ENCODE results near the gene CPAMD8.

DNA sequence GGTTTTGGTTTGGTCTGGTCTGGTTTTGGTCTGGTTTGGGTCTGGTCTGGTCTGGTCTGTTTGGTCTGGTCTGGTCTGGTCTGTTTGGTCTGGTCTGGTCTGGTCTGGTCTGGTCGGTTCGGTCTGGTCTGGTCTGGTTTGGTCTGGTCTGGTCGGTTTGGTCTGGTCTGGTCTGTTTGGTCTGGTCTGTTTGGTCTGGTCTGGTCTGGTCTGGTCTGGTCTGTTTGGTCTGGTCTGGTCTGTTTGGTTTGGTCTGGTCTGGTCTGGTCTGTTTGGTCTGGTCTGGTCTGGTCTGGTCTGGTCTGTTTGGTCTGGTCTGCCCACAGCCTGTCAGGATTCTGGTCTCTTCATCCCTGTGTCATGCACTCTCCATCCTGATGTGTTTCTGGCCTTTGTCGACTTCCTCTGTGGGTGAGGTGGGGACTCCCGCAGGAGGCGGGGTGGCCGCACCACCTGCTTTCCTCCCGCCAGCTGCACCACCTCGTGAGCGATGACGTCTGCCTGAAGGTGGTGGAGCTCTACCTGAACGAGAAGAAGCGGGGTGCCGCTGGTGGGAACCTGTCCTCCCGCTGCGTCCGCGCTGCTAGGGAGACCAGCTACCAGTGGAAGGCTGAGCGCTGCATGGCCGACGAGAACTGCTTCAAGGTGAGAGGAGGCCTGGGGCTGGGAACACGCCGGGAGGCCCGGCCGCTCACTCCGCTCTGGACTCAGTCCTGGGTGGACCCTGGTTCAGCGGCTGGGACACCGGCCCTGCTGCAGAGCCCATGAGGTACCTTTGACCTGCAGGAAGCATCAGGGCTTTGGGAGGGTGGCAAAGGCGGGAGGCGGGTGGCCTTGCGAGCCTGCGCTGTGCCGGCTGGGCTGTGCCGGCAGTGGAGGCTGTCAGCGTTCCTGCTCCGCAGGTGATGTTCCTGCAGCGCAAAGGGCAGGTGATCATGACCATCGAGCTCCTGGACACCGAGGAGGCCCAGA lies 150.7 kb downstream of the CPAMD8 start:
- TF ChIP-seq POLR2A (IDR thresholded peaks at IDR 0.05) (no peak), POLR2AphosphoS5 (IDR thresholded peaks at IDR 0.05) (no peak)
- TF ChIP-seq, protein P1, sequence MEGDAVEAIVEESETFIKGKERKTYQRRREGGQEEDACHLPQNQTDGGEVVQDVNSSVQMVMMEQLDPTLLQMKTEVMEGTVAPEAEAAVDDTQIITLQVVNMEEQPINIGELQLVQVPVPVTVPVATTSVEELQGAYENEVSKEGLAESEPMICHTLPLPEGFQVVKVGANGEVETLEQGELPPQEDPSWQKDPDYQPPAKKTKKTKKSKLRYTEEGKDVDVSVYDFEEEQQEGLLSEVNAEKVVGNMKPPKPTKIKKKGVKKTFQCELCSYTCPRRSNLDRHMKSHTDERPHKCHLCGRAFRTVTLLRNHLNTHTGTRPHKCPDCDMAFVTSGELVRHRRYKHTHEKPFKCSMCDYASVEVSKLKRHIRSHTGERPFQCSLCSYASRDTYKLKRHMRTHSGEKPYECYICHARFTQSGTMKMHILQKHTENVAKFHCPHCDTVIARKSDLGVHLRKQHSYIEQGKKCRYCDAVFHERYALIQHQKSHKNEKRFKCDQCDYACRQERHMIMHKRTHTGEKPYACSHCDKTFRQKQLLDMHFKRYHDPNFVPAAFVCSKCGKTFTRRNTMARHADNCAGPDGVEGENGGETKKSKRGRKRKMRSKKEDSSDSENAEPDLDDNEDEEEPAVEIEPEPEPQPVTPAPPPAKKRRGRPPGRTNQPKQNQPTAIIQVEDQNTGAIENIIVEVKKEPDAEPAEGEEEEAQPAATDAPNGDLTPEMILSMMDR (IDR thresholded peaks at IDR 0.05) = no peak
